ENCODE data around the gene BCL7A. TPM values are rescaled to one million over a fixed set of nuclear protein-coding genes. Genes with fewer than 3 reads are reported as not detected.

Gene BCL7A
- total RNA-seq, 5 donors from 2014 or later (not counting 1 experiment from before 2014, with no cell fraction given): 5.3 to 7.4 (median 6.7) TPM

DNA sequence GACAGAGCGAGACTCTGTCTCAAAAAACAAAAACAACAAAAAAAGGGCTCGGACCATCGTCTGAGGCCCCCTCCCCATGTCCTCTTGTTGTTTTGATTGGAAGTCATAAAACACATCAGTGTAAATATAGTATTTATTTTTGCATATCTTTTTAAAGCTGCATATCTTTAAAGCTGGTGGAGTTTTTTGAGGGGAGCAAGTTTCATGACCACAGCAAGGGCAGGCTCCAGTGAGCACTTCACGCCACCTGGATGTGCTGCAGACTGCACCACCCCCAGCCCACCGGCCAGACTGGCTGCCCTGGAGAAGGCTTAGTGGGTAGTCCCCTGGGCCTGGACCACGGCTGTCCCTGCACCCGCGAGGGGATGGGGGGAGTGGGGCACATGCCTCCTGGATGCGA lies 11.9 kb upstream of the BCL7A start:
- Mint-ChIP-seq H3K4me3 (no peak overlapping the region), H3K27me3 (peaks cover 0 to 11% of the 10 kb centered on the region in 2 donors), H3K36me3 (no peaks in the 10 kb centered on the region), H3K4me1 (peaks cover 14 to 26% (median 25%) of the 10 kb centered on the region in 3 donors), H3K9me3 (no peaks in the 10 kb centered on the region), H3K27ac (no peak overlapping the region)
- Histone ChIP-seq H3K36me3 (ENCODE audit: control insufficient read depth in 2 of 2, extremely low read depth in 1 of 2, insufficient read depth in 1 of 2, low read length in 1 of 2) (no peaks in the 10 kb centered on the region), H3K27me3 (replicated peaks in 1 of 2; ENCODE audit: control insufficient read depth in 2 of 2, extremely low read depth in 1 of 2, insufficient read depth in 2 of 2, low read length in 1 of 2) (peaks cover 0 to 28% of the 10 kb centered on the region in 2 experiments), H3K4me3 (ENCODE audit: control insufficient read depth in 1 of 2, extremely low read depth in 1 of 2, low read length in 1 of 2) (no peak overlapping the region), H3K4me1 (ENCODE audit: control insufficient read depth in 1 of 2, extremely low read depth in 1 of 2, insufficient read depth in 2 of 2, low read length in 2 of 2) (peaks cover 21 to 33% of the 10 kb centered on the region in 2 experiments), H3K9me3 (no peaks in the 10 kb centered on the region), H3K27ac (ENCODE audit: low read length) (no peak overlapping the region)
- ChIA-PET CTCF (interaction anchor here in 1 of 2 donors (0.6 kb wide), 1 partner anchor 152 kb away, joined by 3 read pairs; no protein-coding TSS in a partner anchor), POLR2A (no interaction called here)
- WGBS (ENCODE audit: insufficient coverage): 100% methylated on average over 3 of the region's 9 CpGs
- ATAC-seq (replicated peaks in 1 of 4): no peak
- DNase-seq: no peak

- peaks cover 7 to 10% of the 10 kb centered on the region in 2 experiments for H3K4me1 ChIP-seq (ENCODE audit: control insufficient read depth in 1 of 2, extremely low read depth in 1 of 2, insufficient read depth in 2 of 2, low read length in 2 of 2)
- no peak overlapping the region for H3K4me3 Mint-ChIP-seq
- H3K27ac ChIP-seq (ENCODE audit: low read length): no peak overlapping the region
- ChIA-PET POLR2A (no interaction called here), CTCF (no interaction called here)
- peaks cover 0 to 5% of the 10 kb centered on the region in 2 donors for H3K27me3 Mint-ChIP-seq
- H3K9me3 ChIP-seq: no peaks in the 10 kb centered on the region
- H3K4me3 ChIP-seq (ENCODE audit: control insufficient read depth in 1 of 2, extremely low read depth in 1 of 2, low read length in 1 of 2): no peak overlapping the region
- ATAC-seq (replicated peaks in 1 of 4): no peak
- peaks cover 0 to 16% of the 10 kb centered on the region in 2 experiments for H3K27me3 ChIP-seq (replicated peaks in 1 of 2; ENCODE audit: control insufficient read depth in 2 of 2, extremely low read depth in 1 of 2, insufficient read depth in 2 of 2, low read length in 1 of 2)
- H3K4me1 Mint-ChIP-seq: peaks cover 0 to 6% (median 5%) of the 10 kb centered on the region in 3 donors
- no peak overlapping the region for H3K27ac Mint-ChIP-seq
- no peaks in the 10 kb centered on the region for H3K36me3 ChIP-seq (ENCODE audit: control insufficient read depth in 2 of 2, extremely low read depth in 1 of 2, insufficient read depth in 1 of 2, low read length in 1 of 2)
- WGBS (ENCODE audit: insufficient coverage): no CpG with 5 or more reads among the region's 6 CpGs
- no peaks in the 10 kb centered on the region for H3K36me3 Mint-ChIP-seq
- H3K9me3 Mint-ChIP-seq: no peaks in the 10 kb centered on the region
- DNase-seq: no peak
These were observed 9.5 kb upstream of the BCL7A start for GRCh38 chr12:122012184-122012583.

GRCh38 chr12:122013136-122013535 lies 8.5 kb upstream of the BCL7A start:
- Histone ChIP-seq H3K27me3 (replicated peaks in 1 of 2; ENCODE audit: control insufficient read depth in 2 of 2, extremely low read depth in 1 of 2, insufficient read depth in 2 of 2, low read length in 1 of 2) (peaks cover 0 to 10% of the 10 kb centered on the region in 2 experiments), H3K27ac (ENCODE audit: low read length) (no peak overlapping the region), H3K4me3 (ENCODE audit: control insufficient read depth in 1 of 2, extremely low read depth in 1 of 2, low read length in 1 of 2) (no peak overlapping the region), H3K36me3 (ENCODE audit: control insufficient read depth in 2 of 2, extremely low read depth in 1 of 2, insufficient read depth in 1 of 2, low read length in 1 of 2) (no peaks in the 10 kb centered on the region), H3K9me3 (no peaks in the 10 kb centered on the region), H3K4me1 (ENCODE audit: control insufficient read depth in 1 of 2, extremely low read depth in 1 of 2, insufficient read depth in 2 of 2, low read length in 2 of 2) (peaks cover 0 to under 1% of the 10 kb centered on the region in 2 experiments)
- Mint-ChIP-seq H3K27ac (no peak overlapping the region), H3K9me3 (no peaks in the 10 kb centered on the region), H3K4me3 (no peak overlapping the region), H3K4me1 (peaks cover 0 to 2% (median 0%) of the 10 kb centered on the region in 3 donors), H3K36me3 (no peaks in the 10 kb centered on the region), H3K27me3 (peaks cover 0 to 2% of the 10 kb centered on the region in 2 donors)
- DNase-seq (no peak), ATAC-seq (replicated peaks in 1 of 4) (no peak)
- ChIA-PET CTCF (no interaction called here), POLR2A (no interaction called here)
- 80% methylated on average over 1 of the region's 4 CpGs for WGBS (ENCODE audit: insufficient coverage)

- Mint-ChIP-seq H3K36me3 (no peaks in the 10 kb centered on the region), H3K4me3 (no peak overlapping the region), H3K27ac (peak overlapping the region in 1 of 2 donors; percentile 39), H3K4me1 (peaks cover 0 to 1% (median 0%) of the 10 kb centered on the region in 3 donors), H3K27me3 (peaks cover 0 to 2% of the 10 kb centered on the region in 2 donors), H3K9me3 (peaks cover 0 to 5% (median 2%) of the 10 kb centered on the region in 3 donors)
- Histone ChIP-seq H3K4me1 (ENCODE audit: control insufficient read depth in 1 of 2, extremely low read depth in 1 of 2, insufficient read depth in 2 of 2, low read length in 2 of 2) (no peaks in the 10 kb centered on the region), H3K36me3 (ENCODE audit: control insufficient read depth in 2 of 2, extremely low read depth in 1 of 2, insufficient read depth in 1 of 2, low read length in 1 of 2) (no peaks in the 10 kb centered on the region), H3K27me3 (replicated peaks in 1 of 2; ENCODE audit: control insufficient read depth in 2 of 2, extremely low read depth in 1 of 2, insufficient read depth in 2 of 2, low read length in 1 of 2) (peaks cover 0 to 5% of the 10 kb centered on the region in 2 experiments), H3K27ac (ENCODE audit: low read length) (no peak overlapping the region), H3K4me3 (ENCODE audit: control insufficient read depth in 1 of 2, extremely low read depth in 1 of 2, low read length in 1 of 2) (no peak overlapping the region), H3K9me3 (no peaks in the 10 kb centered on the region)
- DNase-seq (no peak), ATAC-seq (replicated peaks in 1 of 4) (peak in 2 of 4 experiments; percentile 32)
- ChIA-PET CTCF (no interaction called here), POLR2A (interaction anchor here in 1 of 2 donors (0.5 kb wide), 1 partner anchor 1180 kb away, joined by 3 read pairs; no protein-coding TSS in a partner anchor)
- 73% methylated on average over 9 of the region's 19 CpGs for whole genome bisulfite sequencing (ENCODE audit: insufficient coverage)
These were observed 7.7 kb upstream of the BCL7A start for GRCh38 chr12:122013791-122014590.

DNA sequence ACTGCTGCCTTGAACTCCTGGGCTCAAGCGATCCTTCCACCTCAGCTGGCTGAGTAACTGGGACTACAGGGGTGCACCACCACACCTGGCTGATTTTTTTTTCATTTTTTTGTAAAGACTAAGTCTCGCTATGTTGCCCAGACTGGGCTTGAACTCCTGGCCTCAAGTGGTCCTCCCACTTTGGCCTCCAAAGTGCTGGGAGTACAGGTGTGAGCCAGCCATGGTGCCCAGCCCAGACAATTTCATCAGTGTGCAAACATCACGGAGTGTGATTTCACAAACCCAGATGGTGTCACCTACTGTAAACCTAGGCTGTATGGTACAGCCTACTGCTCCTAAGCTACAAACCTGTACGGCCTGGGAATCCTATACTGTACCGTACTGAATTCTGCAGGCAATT lies 6.9 kb upstream of the BCL7A start:
- peaks cover 0 to 6% (median 0%) of the 10 kb centered on the region in 3 donors for H3K4me1 Mint-ChIP-seq
- WGBS (ENCODE audit: insufficient coverage): 90% methylated on average over 3 of the region's 5 CpGs
- peaks cover 0 to 5% of the 10 kb centered on the region in 2 experiments for H3K27me3 ChIP-seq (replicated peaks in 1 of 2; ENCODE audit: control insufficient read depth in 2 of 2, extremely low read depth in 1 of 2, insufficient read depth in 2 of 2, low read length in 1 of 2)
- ChIA-PET POLR2A (no interaction called here), CTCF (no interaction called here)
- H3K27ac ChIP-seq (ENCODE audit: low read length): no peak overlapping the region
- peaks cover 0 to 4% of the 10 kb centered on the region in 2 donors for H3K27me3 Mint-ChIP-seq
- no peak overlapping the region for H3K4me3 ChIP-seq (ENCODE audit: control insufficient read depth in 1 of 2, extremely low read depth in 1 of 2, low read length in 1 of 2)
- no peak overlapping the region for H3K27ac Mint-ChIP-seq
- no peak overlapping the region for H3K4me3 Mint-ChIP-seq
- no peaks in the 10 kb centered on the region for H3K9me3 ChIP-seq
- DNase-seq (no peak), ATAC-seq (replicated peaks in 1 of 4) (no peak)
- H3K4me1 ChIP-seq (ENCODE audit: control insufficient read depth in 1 of 2, extremely low read depth in 1 of 2, insufficient read depth in 2 of 2, low read length in 2 of 2): no peaks in the 10 kb centered on the region
- no peaks in the 10 kb centered on the region for H3K36me3 ChIP-seq (ENCODE audit: control insufficient read depth in 2 of 2, extremely low read depth in 1 of 2, insufficient read depth in 1 of 2, low read length in 1 of 2)
- peaks cover 0 to 5% (median 2%) of the 10 kb centered on the region in 3 donors for H3K9me3 Mint-ChIP-seq
- no peaks in the 10 kb centered on the region for H3K36me3 Mint-ChIP-seq

DNA sequence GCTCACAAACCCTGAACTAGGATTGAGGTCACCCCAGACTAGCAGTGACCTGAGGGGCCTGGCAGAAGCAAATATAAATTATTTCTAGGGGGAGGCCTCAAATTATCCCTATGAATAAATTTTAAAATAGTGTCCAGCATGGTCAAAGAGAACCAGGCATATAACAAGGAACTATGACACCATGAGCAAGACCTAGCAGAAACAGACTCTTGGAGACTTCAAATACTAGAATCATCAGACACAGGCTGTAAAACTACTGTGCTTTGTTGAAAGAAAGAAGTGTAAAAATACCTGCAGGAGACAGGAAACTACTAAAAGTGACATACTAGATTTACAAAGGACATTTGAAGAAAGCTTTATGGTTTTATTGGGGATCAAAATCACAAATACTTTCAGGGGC lies 3.2 kb upstream of the BCL7A start:
- no peak overlapping the region for H3K27ac Mint-ChIP-seq
- peaks cover 9 to 13% (median 12%) of the 10 kb centered on the region in 3 donors for H3K4me1 Mint-ChIP-seq
- peaks cover 0 to 26% of the 10 kb centered on the region in 2 experiments for H3K27me3 ChIP-seq (replicated peaks in 1 of 2; ENCODE audit: control insufficient read depth in 2 of 2, extremely low read depth in 1 of 2, insufficient read depth in 2 of 2, low read length in 1 of 2)
- no peak overlapping the region for H3K4me3 ChIP-seq (ENCODE audit: control insufficient read depth in 1 of 2, extremely low read depth in 1 of 2, low read length in 1 of 2)
- peaks cover 0 to 5% (median 2%) of the 10 kb centered on the region in 3 donors for H3K9me3 Mint-ChIP-seq
- CTCF ChIA-PET: no interaction called here
- no peaks in the 10 kb centered on the region for H3K36me3 ChIP-seq (ENCODE audit: control insufficient read depth in 2 of 2, extremely low read depth in 1 of 2, insufficient read depth in 1 of 2, low read length in 1 of 2)
- H3K9me3 ChIP-seq: no peaks in the 10 kb centered on the region
- no peak overlapping the region for H3K27ac ChIP-seq (ENCODE audit: low read length)
- ATAC-seq (replicated peaks in 1 of 4): no peak
- DNase-seq: no peak
- H3K36me3 Mint-ChIP-seq: no peaks in the 10 kb centered on the region
- no peak overlapping the region for H3K4me3 Mint-ChIP-seq
- H3K4me1 ChIP-seq (ENCODE audit: control insufficient read depth in 1 of 2, extremely low read depth in 1 of 2, insufficient read depth in 2 of 2, low read length in 2 of 2): peaks cover 6 to 15% of the 10 kb centered on the region in 2 experiments
- peaks cover 0 to 14% of the 10 kb centered on the region in 2 donors for H3K27me3 Mint-ChIP-seq
- POLR2A ChIA-PET: no interaction called here
